ENCODE measurements around the gene COPS4. TPM values are rescaled to one million over a fixed set of nuclear protein-coding genes. Genes with fewer than 3 reads are reported as not detected.

The COPS4 gene
- total and polyA plus RNA-seq, 10 of the 15 experiments (the other 5 are each of a cell fraction or from before 2014, with no cell fraction given): 34.2 to 159 (median 66.7) TPM

DNA sequence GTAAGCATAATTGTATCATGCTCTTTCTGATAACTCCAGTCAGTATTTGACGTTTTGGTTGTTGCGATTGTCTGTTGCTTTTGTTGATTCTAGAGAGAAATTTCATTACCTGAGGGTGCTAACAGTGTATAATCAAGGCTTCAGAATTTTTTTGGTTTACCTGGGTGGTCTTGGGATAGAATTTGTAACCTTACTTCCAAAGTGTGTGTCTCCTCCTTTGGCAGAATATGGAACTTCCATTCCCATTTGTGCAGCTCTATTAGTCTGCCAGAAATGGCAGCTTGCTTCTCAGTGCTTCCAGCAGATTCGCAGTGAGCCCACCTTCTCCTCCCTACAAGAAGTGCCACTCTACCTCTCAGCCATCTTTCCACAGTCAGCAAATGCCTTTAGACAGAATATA lies 5.3 kb downstream of the COPS4 start:
- DNase-seq (ENCODE audit: low read depth, low spot score) (no peak), FAIRE-seq (no peak), ATAC-seq (no peak)
- TF ChIP-seq FOS (IDR thresholded peaks at IDR 0.05; ENCODE audit: borderline replicate concordance, extremely low read depth, insufficient read length): no peak
- TF ChIP-seq RBBP5 (conservative IDR thresholded peaks at IDR 0.05): no peak
- no peak for TF ChIP-seq CUX1 (IDR thresholded peaks at IDR 0.05; ENCODE audit: insufficient replicate concordance, low read depth, low read length)
- TF ChIP-seq, protein P1, sequence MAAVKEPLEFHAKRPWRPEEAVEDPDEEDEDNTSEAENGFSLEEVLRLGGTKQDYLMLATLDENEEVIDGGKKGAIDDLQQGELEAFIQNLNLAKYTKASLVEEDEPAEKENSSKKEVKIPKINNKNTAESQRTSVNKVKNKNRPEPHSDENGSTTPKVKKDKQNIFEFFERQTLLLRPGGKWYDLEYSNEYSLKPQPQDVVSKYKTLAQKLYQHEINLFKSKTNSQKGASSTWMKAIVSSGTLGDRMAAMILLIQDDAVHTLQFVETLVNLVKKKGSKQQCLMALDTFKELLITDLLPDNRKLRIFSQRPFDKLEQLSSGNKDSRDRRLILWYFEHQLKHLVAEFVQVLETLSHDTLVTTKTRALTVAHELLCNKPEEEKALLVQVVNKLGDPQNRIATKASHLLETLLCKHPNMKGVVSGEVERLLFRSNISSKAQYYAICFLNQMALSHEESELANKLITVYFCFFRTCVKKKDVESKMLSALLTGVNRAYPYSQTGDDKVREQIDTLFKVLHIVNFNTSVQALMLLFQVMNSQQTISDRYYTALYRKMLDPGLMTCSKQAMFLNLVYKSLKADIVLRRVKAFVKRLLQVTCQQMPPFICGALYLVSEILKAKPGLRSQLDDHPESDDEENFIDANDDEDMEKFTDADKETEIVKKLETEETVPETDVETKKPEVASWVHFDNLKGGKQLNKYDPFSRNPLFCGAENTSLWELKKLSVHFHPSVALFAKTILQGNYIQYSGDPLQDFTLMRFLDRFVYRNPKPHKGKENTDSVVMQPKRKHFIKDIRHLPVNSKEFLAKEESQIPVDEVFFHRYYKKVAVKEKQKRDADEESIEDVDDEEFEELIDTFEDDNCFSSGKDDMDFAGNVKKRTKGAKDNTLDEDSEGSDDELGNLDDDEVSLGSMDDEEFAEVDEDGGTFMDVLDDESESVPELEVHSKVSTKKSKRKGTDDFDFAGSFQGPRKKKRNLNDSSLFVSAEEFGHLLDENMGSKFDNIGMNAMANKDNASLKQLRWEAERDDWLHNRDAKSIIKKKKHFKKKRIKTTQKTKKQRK (IDR thresholded peaks at IDR 0.05; ENCODE audit: low read depth, low read length): no peak
- TF ChIP-seq BCL11A (IDR thresholded peaks at IDR 0.05; ENCODE audit: low read depth, low read length): no peak
- TF ChIP-seq SMARCA5 (IDR thresholded peaks at IDR 0.05): no peak
- TF ChIP-seq SMAD5 (IDR thresholded peaks at IDR 0.05; ENCODE audit: low read depth): no peak
- no peak for TF ChIP-seq SUZ12 (IDR thresholded peaks at IDR 0.05; ENCODE audit: unreplicated experiment)
- no peak for TF ChIP-seq TCF12 (IDR thresholded peaks at IDR 0.05; ENCODE audit: low read depth, low read length)
- TF ChIP-seq STAT1 (conservative IDR thresholded peaks at IDR 0.05): no peak
- no peak for TF ChIP-seq MTA3 (IDR thresholded peaks at IDR 0.05; ENCODE audit: borderline replicate concordance, low read length)
- TF ChIP-seq NR2C1 (IDR thresholded peaks at IDR 0.05): no peak
- TF ChIP-seq, protein P2, sequence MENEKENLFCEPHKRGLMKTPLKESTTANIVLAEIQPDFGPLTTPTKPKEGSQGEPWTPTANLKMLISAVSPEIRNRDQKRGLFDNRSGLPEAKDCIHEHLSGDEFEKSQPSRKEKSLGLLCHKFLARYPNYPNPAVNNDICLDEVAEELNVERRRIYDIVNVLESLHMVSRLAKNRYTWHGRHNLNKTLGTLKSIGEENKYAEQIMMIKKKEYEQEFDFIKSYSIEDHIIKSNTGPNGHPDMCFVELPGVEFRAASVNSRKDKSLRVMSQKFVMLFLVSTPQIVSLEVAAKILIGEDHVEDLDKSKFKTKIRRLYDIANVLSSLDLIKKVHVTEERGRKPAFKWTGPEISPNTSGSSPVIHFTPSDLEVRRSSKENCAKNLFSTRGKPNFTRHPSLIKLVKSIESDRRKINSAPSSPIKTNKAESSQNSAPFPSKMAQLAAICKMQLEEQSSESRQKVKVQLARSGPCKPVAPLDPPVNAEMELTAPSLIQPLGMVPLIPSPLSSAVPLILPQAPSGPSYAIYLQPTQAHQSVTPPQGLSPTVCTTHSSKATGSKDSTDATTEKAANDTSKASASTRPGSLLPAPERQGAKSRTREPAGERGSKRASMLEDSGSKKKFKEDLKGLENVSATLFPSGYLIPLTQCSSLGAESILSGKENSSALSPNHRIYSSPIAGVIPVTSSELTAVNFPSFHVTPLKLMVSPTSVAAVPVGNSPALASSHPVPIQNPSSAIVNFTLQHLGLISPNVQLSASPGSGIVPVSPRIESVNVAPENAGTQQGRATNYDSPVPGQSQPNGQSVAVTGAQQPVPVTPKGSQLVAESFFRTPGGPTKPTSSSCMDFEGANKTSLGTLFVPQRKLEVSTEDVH (IDR thresholded peaks at IDR 0.05; ENCODE audit: low read depth, partially characterized antibody): no peak
- no peak for TF ChIP-seq MYB (IDR thresholded peaks at IDR 0.05; ENCODE audit: borderline replicate concordance, low read depth, low read length)
- 98% methylated on average over 3 of the region's 3 CpGs for WGBS (ENCODE audit: insufficient coverage, insufficient replicate concordance, low lambda C conversion rate, missing lambda C conversion rate)
- Histone ChIP-seq H3K27ac (ENCODE audit: control insufficient read depth, insufficient read depth) (no peak overlapping the region), H3K4me1 (ENCODE audit: control insufficient read depth, insufficient read depth, low read length) (peaks cover 6% of the 10 kb centered on the region), H3K9me3 (replicated peaks; ENCODE audit: control insufficient read depth, insufficient read depth, low read length) (no peaks in the 10 kb centered on the region; the same call in 2 of the 3 replicates), H3K4me3 (no peak overlapping the region), H3K79me2 (ENCODE audit: control insufficient read depth, insufficient read depth, low read length) (peaks cover 45% of the 10 kb centered on the region), H3K27me3 (replicated peaks in 1 of 2; ENCODE audit: control insufficient read depth in 2 of 2, insufficient read depth in 2 of 2, low read length in 1 of 2) (no peaks in the 10 kb centered on the region), H2AFZ (ENCODE audit: control insufficient read depth, low read depth, low read length) (no peak overlapping the region), H4K20me1 (ENCODE audit: control insufficient read depth, insufficient read depth) (no peaks in the 10 kb centered on the region), H3K9ac (ENCODE audit: control insufficient read depth, insufficient read depth, low read length) (no peak overlapping the region), H3K4me2 (ENCODE audit: control insufficient read depth, insufficient read depth) (no peak overlapping the region), H3K36me3 (ENCODE audit: control insufficient read depth in 2 of 2, insufficient read depth in 2 of 2, low read length in 1 of 2) (no peaks in the 10 kb centered on the region)
- BruUV-seq (replicated peaks): no TSS peak
- in situ Hi-C loops (cut with MboI): no loop called here
- SMC1A ChIA-PET (ENCODE audit: uncharacterized antibody, unreplicated experiment): interaction anchor here (0.6 to 4.3 kb wide), 6 partner anchors 11 to 513 kb away, joined by 3 to 18 read pairs (median 3); partner anchors contain the start of gene COQ2
- CTCF ChIA-PET: interaction anchor here (0.7 to 4.3 kb wide), 3 partner anchors 240 to 367 kb away, joined by 3 to 20 read pairs (median 5); no protein-coding TSS in a partner anchor
- intact Hi-C loops (cut with micrococcal nuclease; ENCODE audit: unreplicated experiment): no loop called here
- RAD21 ChIA-PET (ENCODE audit: unreplicated experiment): interaction anchor here (0.7 to 1.0 kb wide), 2 partner anchors 9 to 242 kb away, joined by 3 read pairs; no protein-coding TSS in a partner anchor
- POLR2A ChIA-PET: interaction anchor here (0.6 to 0.7 kb wide), 2 partner anchors 101 to 148 kb away, joined by 3 to 4 read pairs; no protein-coding TSS in a partner anchor

Data from GM12878 (cell line).